GM12892 (cell line): ENCODE results near the gene TIMM29.

Experiments used
- DNase-seq: peaks from one replicate; pipeline ENCODE4 v3.0.0; 2011; ENCODE audit not compliant: insufficient read length
- FAIRE-seq: peaks from 2 replicates; lab custom pipeline; 2011; peaks lifted over from hg19 to GRCh38; lab: Jason Lieb, UNC
- POLR2A ChIP-seq: IDR thresholded peaks from 2 replicates; pipeline ENCODE4 v1.6.1; 2011; ENCODE audit warnings: low read depth, low read length, control low read depth
- POLR2AphosphoS5 ChIP-seq: IDR thresholded peaks from 2 replicates; pipeline ENCODE4 v1.6.1; 2011; ENCODE audit warnings: low read depth, low read length, control low read depth
- TAF1 ChIP-seq: IDR thresholded peaks from 2 replicates; pipeline ENCODE4 v1.6.1; 2011; ENCODE audit warnings: low read depth, mild to moderate bottlenecking, control low read depth, low read length, borderline replicate concordance

Gene TIMM29

GRCh38 chr19:10894911-10895213 lies 33.7 kb upstream of the TIMM29 start:
- DNase-seq (no peak), FAIRE-seq (no peak)
- TF ChIP-seq POLR2A: no peak
- no peak for TF ChIP-seq POLR2AphosphoS5
- no peak for TF ChIP-seq TAF1

GRCh38 chr19:10895363-10895762 lies 33.2 kb upstream of the TIMM29 start:
- TF ChIP-seq POLR2A (no peak), TAF1 (no peak), POLR2AphosphoS5 (no peak)
- no peak for DNase-seq

GRCh38 chr19:10895920-10896319 lies 32.7 kb upstream of the TIMM29 start:
- FAIRE-seq (no peak), DNase-seq (no peak)
- TF ChIP-seq POLR2AphosphoS5 (no peak), TAF1 (no peak), POLR2A (no peak)

More at GRCh38 chr19:10895363-10895762, 33.2 kb upstream of the TIMM29 start:
- no peak for FAIRE-seq

GRCh38 chr19:10896851-10897526 lies 31.6 kb upstream of the TIMM29 start:
- DNase-seq (no peak), FAIRE-seq (no peak)
- no peak for TF ChIP-seq POLR2A
- no peak for TF ChIP-seq POLR2AphosphoS5
- TF ChIP-seq TAF1: no peak

- DNase-seq: no peak
- TF ChIP-seq POLR2A (no peak), POLR2AphosphoS5 (no peak), TAF1 (no peak)
- FAIRE-seq: no peak
These were observed 30.0 kb upstream of the TIMM29 start for GRCh38 chr19:10898633-10899032.

- FAIRE-seq (no peak), DNase-seq (no peak)
- TF ChIP-seq POLR2A: no peak
- no peak for TF ChIP-seq POLR2AphosphoS5
- TF ChIP-seq TAF1: no peak
These were observed 29.4 kb upstream of the TIMM29 start for GRCh38 chr19:10899151-10899653.

GRCh38 chr19:10907925-10908324 lies 20.7 kb upstream of the TIMM29 start:
- DNase-seq (no peak), FAIRE-seq (no peak)
- TF ChIP-seq TAF1 (no peak), POLR2A (no peak), POLR2AphosphoS5 (no peak)

GRCh38 chr19:10908380-10908960 lies 20.1 kb upstream of the TIMM29 start:
- DNase-seq (no peak), FAIRE-seq (no peak)
- TF ChIP-seq TAF1: no peak
- TF ChIP-seq POLR2AphosphoS5: no peak
- no peak for TF ChIP-seq POLR2A

GRCh38 chr19:10911579-10912363 lies 16.8 kb upstream of the TIMM29 start:
- TF ChIP-seq POLR2A (no peak), TAF1 (no peak)
- no peak for FAIRE-seq
- DNase-seq: no peak

GRCh38 chr19:10912619-10913018 lies 16.0 kb upstream of the TIMM29 start:
- no peak for DNase-seq
- TF ChIP-seq POLR2A (no peak), POLR2AphosphoS5 (no peak), TAF1 (no peak)
- no peak for FAIRE-seq

- FAIRE-seq (no peak), DNase-seq (no peak)
- TF ChIP-seq POLR2AphosphoS5: no peak
- no peak for TF ChIP-seq TAF1
- no peak for TF ChIP-seq POLR2A
These were observed 14.8 kb upstream of the TIMM29 start for GRCh38 chr19:10913716-10914340.
